ENCODE results near the gene MAP3K14.
A peak's percentile ranks its signal among the peaks of the same experiment; 100 is the strongest.

Gene MAP3K14

GRCh38 chr17:45339646-45340605 lies 23.1 kb upstream of the MAP3K14 start:
- H3K27ac ChIP-seq: peak overlapping the region in 5 of 21 experiments; percentile 1 to 87 (median 28)
- H3K4me3 ChIP-seq: no peak overlapping the region

GRCh38 chr17:45338996-45339535 lies 22.2 kb upstream of the MAP3K14 start:
- H3K27ac ChIP-seq: peak overlapping the region in 10 of 21 experiments; percentile 24 to 87 (median 77)
- H3K4me3 ChIP-seq: no peak overlapping the region

- H3K4me3 ChIP-seq: no peak overlapping the region
- peak overlapping the region in 18 of 21 experiments; percentile 8 to 87 (median 67) for H3K27ac ChIP-seq
These were observed 21.4 kb upstream of the MAP3K14 start for GRCh38 chr17:45338023-45338781.

- no peak overlapping the region for H3K4me3 ChIP-seq
- no peak overlapping the region for H3K27ac ChIP-seq
These were observed 19.8 kb upstream of the MAP3K14 start for GRCh38 chr17:45336390-45337182.

- H3K27ac ChIP-seq: no peak overlapping the region
- H3K4me3 ChIP-seq: no peak overlapping the region
These were observed 18.9 kb upstream of the MAP3K14 start for GRCh38 chr17:45335721-45336120.

GRCh38 chr17:45334701-45335677 lies 18.2 kb upstream of the MAP3K14 start:
- Histone ChIP-seq H3K27ac (no peak overlapping the region), H3K4me3 (no peak overlapping the region)

- peak overlapping the region in 1 of 21 experiments; percentile 28 for H3K27ac ChIP-seq
- no peak overlapping the region for H3K4me3 ChIP-seq
These were observed 17.4 kb upstream of the MAP3K14 start for GRCh38 chr17:45334231-45334630.

GRCh38 chr17:45333702-45334092 lies 16.9 kb upstream of the MAP3K14 start:
- Histone ChIP-seq H3K27ac (peak overlapping the region in 12 of 21 experiments; percentile 2 to 70 (median 44)), H3K4me3 (no peak overlapping the region)

- no peak overlapping the region for H3K4me3 ChIP-seq
- peak overlapping the region in 12 of 21 experiments; percentile 16 to 70 (median 52) for H3K27ac ChIP-seq
These were observed 16.3 kb upstream of the MAP3K14 start for GRCh38 chr17:45332989-45333701.

GRCh38 chr17:45332505-45332904 lies 15.7 kb upstream of the MAP3K14 start:
- H3K27ac ChIP-seq: peak overlapping the region in 1 of 21 experiments; percentile 28
- no peak overlapping the region for H3K4me3 ChIP-seq

GRCh38 chr17:45326626-45327025 lies 9.8 kb upstream of the MAP3K14 start:
- Histone ChIP-seq H3K27ac (no peak overlapping the region), H3K4me3 (no peak overlapping the region)

GRCh38 chr17:45325810-45326209 lies 9.0 kb upstream of the MAP3K14 start:
- Histone ChIP-seq H3K4me3 (no peak overlapping the region), H3K27ac (no peak overlapping the region)

GRCh38 chr17:45324336-45324735 lies 7.5 kb upstream of the MAP3K14 start:
- no peak overlapping the region for H3K4me3 ChIP-seq
- no peak overlapping the region for H3K27ac ChIP-seq

GRCh38 chr17:45322168-45322567 lies 5.3 kb upstream of the MAP3K14 start:
- H3K27ac ChIP-seq: peak overlapping the region in 6 of 21 experiments; percentile 2 to 77 (median 38)
- no peak overlapping the region for H3K4me3 ChIP-seq

- no peak overlapping the region for H3K4me3 ChIP-seq
- H3K27ac ChIP-seq: peak overlapping the region in 17 of 21 experiments; percentile 2 to 88 (median 57)
These were observed 4.2 kb upstream of the MAP3K14 start for GRCh38 chr17:45320931-45321461.

- H3K27ac ChIP-seq: peak overlapping the region in 17 of 21 experiments; percentile 2 to 88 (median 57)
- H3K4me3 ChIP-seq: no peak overlapping the region
These were observed 3.6 kb upstream of the MAP3K14 start for GRCh38 chr17:45320349-45320930.

- H3K4me3 ChIP-seq: no peak overlapping the region
- H3K27ac ChIP-seq: peak overlapping the region in 19 of 21 experiments; percentile 2 to 92 (median 69)
These were observed 2.5 kb upstream of the MAP3K14 start for GRCh38 chr17:45319239-45319703.
